Kidney (tissue), 14 donors: Measurements from ENCODE around the gene RNF126. TPM values are rescaled to one million over a fixed set of nuclear protein-coding genes. Genes with fewer than 3 reads are reported as not detected.

ENCODE experiments used
- DNase-seq, 5 donors: peaks; one replicate each; pipeline ENCODE4 v3.0.0-alpha.2; 2013 to 2020
- FAIRE-seq: peaks from 2 replicates; lab custom pipeline; 2012; peaks lifted over from hg19 to GRCh38; lab: Jason Lieb, UNC
- H3K27ac ChIP-seq, 2 donors: one replicate each; pipeline ENCODE4 v1.7.0; 2013; ENCODE audit warnings: low read depth in 2 of 2, low read length in 2 of 2, inconsistent platforms in 1 of 2
- H3K27me3 ChIP-seq: one replicate; pipeline ENCODE4 v1.7.1; 2013; ENCODE audit warnings: low read length, inconsistent platforms; ENCODE audit not compliant: control insufficient read depth, insufficient read depth
- H3K36me3 ChIP-seq, 3 donors: one replicate each; pipeline versions ENCODE4 v1.7.0 to v1.7.1; 2013; ENCODE audit warnings: low read length in 3 of 3, control low read depth in 1 of 3, inconsistent platforms in 1 of 3; ENCODE audit not compliant: insufficient read depth in 3 of 3, control insufficient read depth in 2 of 3
- H3K4me1 ChIP-seq, 3 donors: one replicate each; pipeline versions ENCODE4 v1.7.0 to v1.7.1; 2013; ENCODE audit warnings: low read length in 3 of 3, inconsistent platforms in 1 of 3, low read depth in 1 of 3; ENCODE audit not compliant: control insufficient read depth in 2 of 3, insufficient read depth in 2 of 3
- H3K4me3 ChIP-seq, 3 donors: one replicate each; pipeline versions ENCODE4 v1.7.0 to v1.8.1; 2013; ENCODE audit warnings: low read length in 3 of 3, control low read depth in 1 of 3, inconsistent platforms in 1 of 3
- H3K9ac ChIP-seq, 3 donors: one replicate each; pipeline versions ENCODE4 v1.7.0 to v1.7.1; 2013; ENCODE audit warnings: low read length in 3 of 3, control low read depth in 1 of 3, inconsistent platforms in 1 of 3
- H3K9me3 ChIP-seq, 3 donors: one replicate each; pipeline versions ENCODE4 v1.7.0 to v1.7.1; 2013; ENCODE audit warnings: low read length in 3 of 3, control low read depth in 1 of 3, inconsistent platforms in 1 of 3; ENCODE audit not compliant: control insufficient read depth in 2 of 3, insufficient read depth in 1 of 3
- intact Hi-C: fragments of 100-400 bp; cut with DNase I; formaldehyde crosslinking; loops from one replicate; pipeline ENCODE4 v1.11.1; 2022
- polyA plus RNA-seq: library from polyadenylated mRNA; stranded (reverse); fragments of 350-450 nt; fragmentation: Illumina TruSeq; extraction: RNeasy Lipid Tissue Mini Kit (QIAGEN cat#74804); gene quantifications from one replicate; pipeline ENCODE4 v1.2.3, GENCODE V29; 2014; ENCODE audit warnings: low read depth, low replicate concordance; ENCODE audit not compliant: insufficient read depth
- total RNA-seq: library from RNA; stranded (reverse); fragmentation: NEBNext Ultra II Directional; extraction: Animal tissue kit (Norgen Biotek cat#: 25700); gene quantifications from one replicate; pipeline ENCODE4 v1.2.1, GENCODE V29; 2021
- TF ChIP-seq, protein P1 (sequence below): IDR thresholded peaks from 3 replicates; pipeline ENCODE4 v1.5.1; 2012; ENCODE audit warnings: mild to moderate bottlenecking, moderate library complexity, borderline replicate concordance; ENCODE audit not compliant: insufficient read depth; ENCODE audit errors: extremely low read depth
- donor health status: control.
- donor health status: control.
- donor health status: control.
- donor health status: control.
- donor health status: control.
- donor health status: DM: yes; HTN: yes; CAD: no.
- donor health status: Normal renal cell carcinoma (clear cell type).

RNF126 gene
- total and polyA plus RNA-seq, 2 donors from 2014 or later = 33.3 to 38.0 TPM

DNA sequence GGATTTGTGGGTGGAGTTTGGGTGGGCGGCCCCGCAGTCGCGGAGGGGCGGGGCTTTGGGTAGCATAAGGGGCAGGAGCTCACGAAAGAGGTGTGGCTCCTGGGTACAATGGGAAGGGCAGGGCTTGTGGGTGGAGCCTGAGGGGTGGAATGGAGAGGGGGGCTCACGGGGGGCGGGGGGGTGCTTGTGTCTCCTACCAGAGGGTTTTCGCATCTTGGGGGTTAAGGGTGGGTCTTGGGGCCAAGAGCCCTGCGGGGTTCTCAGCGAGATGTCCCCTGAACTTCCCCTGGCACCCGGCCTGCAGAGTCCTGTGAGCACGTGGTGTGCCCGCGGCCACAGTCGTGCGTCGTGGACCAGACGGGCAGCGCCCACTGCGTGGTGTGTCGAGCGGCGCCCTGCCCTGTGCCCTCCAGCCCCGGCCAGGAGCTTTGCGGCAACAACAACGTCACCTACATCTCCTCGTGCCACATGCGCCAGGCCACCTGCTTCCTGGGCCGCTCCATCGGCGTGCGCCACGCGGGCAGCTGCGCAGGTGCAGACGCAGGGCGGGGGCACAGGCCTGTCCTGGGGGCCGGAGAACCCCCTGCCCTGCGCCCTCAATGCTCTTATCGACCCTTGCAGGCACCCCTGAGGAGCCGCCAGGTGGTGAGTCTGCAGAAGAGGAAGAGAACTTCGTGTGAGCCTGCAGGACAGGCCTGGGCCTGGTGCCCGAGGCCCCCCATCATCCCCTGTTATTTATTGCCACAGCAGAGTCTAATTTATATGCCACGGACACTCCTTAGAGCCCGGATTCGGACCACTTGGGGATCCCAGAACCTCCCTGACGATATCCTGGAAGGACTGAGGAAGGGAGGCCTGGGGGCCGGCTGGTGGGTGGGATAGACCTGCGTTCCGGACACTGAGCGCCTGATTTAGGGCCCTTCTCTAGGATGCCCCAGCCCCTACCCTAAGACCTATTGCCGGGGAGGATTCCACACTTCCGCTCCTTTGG, 18.3 kb upstream of the RNF126 start:
- no peaks in the 10 kb centered on the region for H3K27me3 ChIP-seq
- FAIRE-seq (no peak), DNase-seq (peak in 2 of 5 donors; percentile 72 to 90)
- intact Hi-C loops = no loop called here
- TF ChIP-seq, protein P1, sequence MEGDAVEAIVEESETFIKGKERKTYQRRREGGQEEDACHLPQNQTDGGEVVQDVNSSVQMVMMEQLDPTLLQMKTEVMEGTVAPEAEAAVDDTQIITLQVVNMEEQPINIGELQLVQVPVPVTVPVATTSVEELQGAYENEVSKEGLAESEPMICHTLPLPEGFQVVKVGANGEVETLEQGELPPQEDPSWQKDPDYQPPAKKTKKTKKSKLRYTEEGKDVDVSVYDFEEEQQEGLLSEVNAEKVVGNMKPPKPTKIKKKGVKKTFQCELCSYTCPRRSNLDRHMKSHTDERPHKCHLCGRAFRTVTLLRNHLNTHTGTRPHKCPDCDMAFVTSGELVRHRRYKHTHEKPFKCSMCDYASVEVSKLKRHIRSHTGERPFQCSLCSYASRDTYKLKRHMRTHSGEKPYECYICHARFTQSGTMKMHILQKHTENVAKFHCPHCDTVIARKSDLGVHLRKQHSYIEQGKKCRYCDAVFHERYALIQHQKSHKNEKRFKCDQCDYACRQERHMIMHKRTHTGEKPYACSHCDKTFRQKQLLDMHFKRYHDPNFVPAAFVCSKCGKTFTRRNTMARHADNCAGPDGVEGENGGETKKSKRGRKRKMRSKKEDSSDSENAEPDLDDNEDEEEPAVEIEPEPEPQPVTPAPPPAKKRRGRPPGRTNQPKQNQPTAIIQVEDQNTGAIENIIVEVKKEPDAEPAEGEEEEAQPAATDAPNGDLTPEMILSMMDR = no peak
- H3K4me1 ChIP-seq = peaks cover 0 to 13% (median 0%) of the 10 kb centered on the region in 3 donors
- peak overlapping the region; percentile 86 to 87 for H3K27ac ChIP-seq
- peak overlapping the region in 2 of 3 donors; percentile 65 to 73 for H3K4me3 ChIP-seq
- no peaks in the 10 kb centered on the region for H3K9me3 ChIP-seq
- H3K36me3 ChIP-seq = no peaks in the 10 kb centered on the region
- H3K9ac ChIP-seq = no peak overlapping the region

DNA sequence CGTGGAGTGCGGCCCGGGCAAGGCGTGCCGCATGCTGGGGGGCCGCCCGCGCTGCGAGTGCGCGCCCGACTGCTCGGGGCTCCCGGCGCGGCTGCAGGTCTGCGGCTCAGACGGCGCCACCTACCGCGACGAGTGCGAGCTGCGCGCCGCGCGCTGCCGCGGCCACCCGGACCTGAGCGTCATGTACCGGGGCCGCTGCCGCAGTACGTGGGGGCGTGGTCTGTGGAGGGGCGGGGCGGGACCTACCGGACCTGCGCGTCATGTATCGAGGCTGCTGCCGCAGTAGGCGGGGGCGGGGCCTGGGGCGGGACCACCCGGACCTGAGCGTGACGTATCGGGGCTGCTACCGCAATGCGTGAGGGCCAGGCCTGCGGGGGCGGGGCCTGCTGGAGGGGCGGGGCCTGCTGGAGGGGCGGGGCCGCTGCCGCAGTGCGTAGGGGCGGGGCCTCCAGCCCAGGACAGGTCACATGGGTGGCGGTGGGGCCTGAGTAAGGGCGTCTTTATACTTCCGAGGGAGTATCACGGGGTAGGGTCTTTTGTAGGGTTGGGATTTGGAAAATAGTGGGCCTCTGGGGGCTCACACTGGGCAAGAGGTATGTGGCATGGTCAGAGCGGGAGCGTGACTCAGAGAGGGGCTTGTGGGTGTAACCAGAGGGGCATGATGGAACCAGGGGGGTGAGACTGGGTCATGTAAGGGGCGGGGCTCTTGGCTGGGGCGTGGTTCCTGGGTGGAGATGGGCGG, 17.4 kb upstream of the RNF126 start:
- peak overlapping the region; percentile 65 to 75 (median 73) for H3K4me3 ChIP-seq
- peak overlapping the region; percentile 86 to 87 for H3K27ac ChIP-seq
- DNase-seq = peak; percentile 98 to 100 (median 100)
- H3K9ac ChIP-seq = peak overlapping the region in 1 of 3 donors; percentile 55
- no peaks in the 10 kb centered on the region for H3K36me3 ChIP-seq
- TF ChIP-seq, protein P1 = peak; percentile 55
- no peaks in the 10 kb centered on the region for H3K27me3 ChIP-seq
- peaks cover 0 to 17% (median 0%) of the 10 kb centered on the region in 3 donors for H3K4me1 ChIP-seq
- no peak for FAIRE-seq
- intact Hi-C loops = no loop called here
- no peaks in the 10 kb centered on the region for H3K9me3 ChIP-seq

- H3K4me3 ChIP-seq = peak overlapping the region in 2 of 3 donors; percentile 24 to 61
- H3K9ac ChIP-seq = peak overlapping the region in 1 of 3 donors; percentile 55
- H3K4me1 ChIP-seq = peaks cover 0 to 19% (median 0%) of the 10 kb centered on the region in 3 donors
- H3K27me3 ChIP-seq = no peaks in the 10 kb centered on the region
- TF ChIP-seq, protein P1 = no peak
- DNase-seq (peak; percentile 64 to 93 (median 88)), FAIRE-seq (no peak)
- H3K36me3 ChIP-seq = no peaks in the 10 kb centered on the region
- intact Hi-C loops = no loop called here
- no peaks in the 10 kb centered on the region for H3K9me3 ChIP-seq
- peak overlapping the region; percentile 85 to 86 for H3K27ac ChIP-seq
Measured at GRCh38 chr19:679418-680286, 16.6 kb upstream of the RNF126 start.
